PFSK-1 (cell line): ENCODE data around the gene SMIM29.

ENCODE experiments used
- FOXP2 ChIP-seq: optimal IDR thresholded peaks from 2 replicates; pipeline ENCODE3; 2011; ENCODE audit warnings: borderline replicate concordance, control low read depth, inconsistent platforms; ENCODE audit not compliant: insufficient read depth; ENCODE audit errors: extremely low read length, extremely low read depth
- POLR2AphosphoS5 ChIP-seq: IDR thresholded peaks from 2 replicates; pipeline ENCODE4 v1.6.1; 2012; ENCODE audit warnings: low read depth, mild to moderate bottlenecking, control low read depth, low read length, moderate library complexity
- SIN3A ChIP-seq: IDR thresholded peaks from 2 replicates; pipeline ENCODE4 v1.6.1; 2012; ENCODE audit warnings: mild to moderate bottlenecking, low read length, moderate library complexity, borderline replicate concordance; ENCODE audit not compliant: insufficient read depth
- TAF1 ChIP-seq: IDR thresholded peaks from 2 replicates; pipeline ENCODE4 v1.6.1; 2012; ENCODE audit warnings: low read length, control low read depth, borderline replicate concordance; ENCODE audit not compliant: insufficient read depth
- TF ChIP-seq, protein P1 (sequence below), 2 experiments: IDR thresholded peaks; 2 replicates each; pipeline versions ENCODE4 v1.6.1 to v1.8.0; 2011 to 2012; ENCODE audit warnings: low read depth in 2 of 2, low read length in 2 of 2, control low read depth in 1 of 2, inconsistent platforms in 1 of 2, mild to moderate bottlenecking in 1 of 2, moderate library complexity in 1 of 2; ENCODE audit not compliant: insufficient read depth in 1 of 2

SMIM29 gene

DNA sequence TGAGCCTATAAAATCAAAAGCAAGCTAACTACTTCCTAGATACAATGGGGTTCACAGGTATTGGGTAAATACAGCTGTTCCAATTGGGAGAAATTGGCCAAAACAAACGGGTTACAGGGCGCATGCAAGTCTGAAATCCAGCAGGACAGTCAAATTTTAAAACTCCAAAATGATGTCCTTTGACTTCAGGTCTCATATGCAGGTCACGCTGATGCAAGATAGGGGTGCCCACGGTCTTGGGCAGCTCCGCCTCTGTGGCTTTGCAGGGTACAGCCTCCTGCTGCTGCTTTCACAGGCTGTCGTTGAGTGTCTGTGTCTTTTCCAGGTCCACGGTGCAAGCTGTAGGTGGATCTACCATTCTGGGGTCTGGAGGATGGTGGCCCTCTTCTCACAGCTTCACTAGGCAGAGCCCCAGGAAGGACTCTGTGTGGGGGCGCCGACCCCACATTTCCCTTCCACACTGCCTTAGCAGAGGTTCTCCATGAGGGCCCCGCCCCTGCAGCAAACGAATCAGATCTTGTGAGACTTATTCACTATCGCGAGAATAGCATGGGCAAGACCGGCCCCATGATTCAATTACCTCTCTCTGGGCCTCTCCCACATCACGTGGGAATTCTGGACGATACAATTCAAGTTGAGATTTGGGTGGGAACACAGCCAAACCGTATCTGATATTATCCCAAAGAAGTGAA lies 11.9 kb upstream of the SMIM29 start:
- TF ChIP-seq SIN3A (no peak), TAF1 (no peak), FOXP2 (no peak), POLR2AphosphoS5 (no peak)
- TF ChIP-seq, protein P1, sequence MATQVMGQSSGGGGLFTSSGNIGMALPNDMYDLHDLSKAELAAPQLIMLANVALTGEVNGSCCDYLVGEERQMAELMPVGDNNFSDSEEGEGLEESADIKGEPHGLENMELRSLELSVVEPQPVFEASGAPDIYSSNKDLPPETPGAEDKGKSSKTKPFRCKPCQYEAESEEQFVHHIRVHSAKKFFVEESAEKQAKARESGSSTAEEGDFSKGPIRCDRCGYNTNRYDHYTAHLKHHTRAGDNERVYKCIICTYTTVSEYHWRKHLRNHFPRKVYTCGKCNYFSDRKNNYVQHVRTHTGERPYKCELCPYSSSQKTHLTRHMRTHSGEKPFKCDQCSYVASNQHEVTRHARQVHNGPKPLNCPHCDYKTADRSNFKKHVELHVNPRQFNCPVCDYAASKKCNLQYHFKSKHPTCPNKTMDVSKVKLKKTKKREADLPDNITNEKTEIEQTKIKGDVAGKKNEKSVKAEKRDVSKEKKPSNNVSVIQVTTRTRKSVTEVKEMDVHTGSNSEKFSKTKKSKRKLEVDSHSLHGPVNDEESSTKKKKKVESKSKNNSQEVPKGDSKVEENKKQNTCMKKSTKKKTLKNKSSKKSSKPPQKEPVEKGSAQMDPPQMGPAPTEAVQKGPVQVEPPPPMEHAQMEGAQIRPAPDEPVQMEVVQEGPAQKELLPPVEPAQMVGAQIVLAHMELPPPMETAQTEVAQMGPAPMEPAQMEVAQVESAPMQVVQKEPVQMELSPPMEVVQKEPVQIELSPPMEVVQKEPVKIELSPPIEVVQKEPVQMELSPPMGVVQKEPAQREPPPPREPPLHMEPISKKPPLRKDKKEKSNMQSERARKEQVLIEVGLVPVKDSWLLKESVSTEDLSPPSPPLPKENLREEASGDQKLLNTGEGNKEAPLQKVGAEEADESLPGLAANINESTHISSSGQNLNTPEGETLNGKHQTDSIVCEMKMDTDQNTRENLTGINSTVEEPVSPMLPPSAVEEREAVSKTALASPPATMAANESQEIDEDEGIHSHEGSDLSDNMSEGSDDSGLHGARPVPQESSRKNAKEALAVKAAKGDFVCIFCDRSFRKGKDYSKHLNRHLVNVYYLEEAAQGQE (IDR thresholded peaks at IDR 0.05; ENCODE audit: insufficient read depth in 1 of 2, low read depth in 2 of 2, low read length in 2 of 2): no peak

DNA sequence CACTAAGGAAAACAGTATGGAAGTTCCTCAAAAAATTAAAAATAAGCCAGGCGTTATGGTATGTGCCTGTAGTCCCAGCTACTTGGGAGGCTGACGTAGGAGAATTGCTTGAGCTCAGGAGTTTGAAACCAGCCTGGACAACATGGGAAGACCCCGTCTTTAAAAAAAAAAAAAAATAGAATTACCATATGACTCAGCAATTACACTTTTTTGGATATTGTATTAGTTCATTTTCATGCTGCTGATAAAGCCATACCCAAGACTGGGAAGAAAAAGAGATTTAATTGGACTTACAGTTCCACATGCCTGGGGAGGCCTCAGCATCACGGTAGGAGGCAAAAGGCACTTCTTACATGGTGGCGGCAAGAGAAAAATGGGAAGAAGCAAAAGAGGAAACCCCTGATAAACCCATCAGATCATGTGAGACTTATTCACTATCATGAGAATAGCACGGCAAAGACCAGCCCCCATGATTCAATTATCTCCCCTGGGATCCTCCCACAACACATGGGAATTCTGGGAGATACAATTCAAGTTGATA lies 10.8 kb upstream of the SMIM29 start:
- TF ChIP-seq TAF1 (no peak), POLR2AphosphoS5 (no peak), FOXP2 (no peak), SIN3A (no peak)
- TF ChIP-seq, protein P1 (IDR thresholded peaks at IDR 0.05; ENCODE audit: insufficient read depth in 1 of 2, low read depth in 2 of 2, low read length in 2 of 2): no peak

DNA sequence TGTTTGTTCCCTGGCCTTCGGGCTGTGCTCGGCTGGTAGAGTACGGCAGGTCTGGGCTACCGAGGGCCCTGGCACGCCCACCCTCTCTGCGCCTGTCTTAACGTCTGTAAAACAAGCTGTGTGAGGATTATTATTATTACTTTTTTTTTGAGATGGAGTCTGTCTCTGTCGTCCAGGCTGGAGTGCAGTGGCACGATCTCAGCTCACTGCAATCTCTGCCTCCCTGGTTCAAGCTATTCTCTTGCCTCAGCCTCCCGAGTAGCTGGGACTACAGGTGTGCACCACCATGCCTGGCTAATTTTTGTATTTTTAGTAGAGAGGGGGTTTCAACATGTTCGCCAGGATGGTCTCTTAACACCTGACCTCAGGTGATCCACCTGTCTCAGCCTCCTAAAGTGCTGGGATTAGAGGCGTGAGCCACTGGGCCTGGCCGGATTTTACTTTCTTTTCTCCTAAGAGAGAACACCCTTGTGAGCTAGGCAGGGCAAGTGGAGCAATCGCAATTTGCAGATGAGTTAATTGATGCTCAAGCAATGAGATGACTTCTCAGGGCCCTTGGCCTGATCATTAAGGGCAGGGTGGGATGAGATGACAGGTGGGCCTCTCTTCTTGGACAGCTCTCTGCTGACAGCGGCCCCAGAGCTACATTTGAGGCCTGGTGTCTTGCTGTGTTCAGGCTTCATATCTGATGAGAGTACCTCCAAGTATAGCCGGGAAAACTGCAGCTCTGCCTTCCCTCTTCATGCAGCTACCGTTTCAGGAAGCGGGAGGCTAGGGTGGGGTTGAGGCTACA lies 859 bp upstream of the SMIM29 start:
- no peak for TF ChIP-seq FOXP2
- TF ChIP-seq, protein P1 (IDR thresholded peaks at IDR 0.05; ENCODE audit: insufficient read depth in 1 of 2, low read depth in 2 of 2, low read length in 2 of 2): no peak
- TF ChIP-seq POLR2AphosphoS5: no peak
- TF ChIP-seq SIN3A: no peak
- TF ChIP-seq TAF1: no peak

DNA sequence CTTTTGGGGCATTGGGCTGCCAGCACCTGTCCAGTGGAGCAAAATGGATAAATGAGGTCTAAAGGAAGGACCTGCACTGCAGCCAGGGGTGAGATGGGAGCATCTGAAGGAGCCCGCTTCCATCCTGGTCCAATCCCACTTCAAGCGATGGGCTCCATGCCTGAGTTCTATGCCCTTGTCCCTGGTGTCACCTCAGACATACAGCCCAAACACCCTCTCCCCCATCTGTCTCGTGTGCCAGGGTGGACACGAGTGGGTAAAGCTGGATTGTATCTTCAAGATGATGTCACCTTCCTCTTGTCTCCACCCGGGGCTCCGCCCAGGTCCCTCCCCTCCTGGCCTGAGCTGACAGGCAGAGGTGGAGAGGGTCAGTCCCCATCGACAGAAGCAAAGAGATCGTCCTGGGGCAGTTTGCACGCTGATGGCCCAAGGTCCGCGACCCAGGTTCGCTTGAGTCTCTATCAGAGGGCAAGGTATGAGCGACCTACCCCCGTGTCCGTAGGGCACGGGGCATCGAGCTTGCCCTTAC lies 544 bp downstream of the SMIM29 start:
- 0 out of 2 replicates have a peak, but pooled peaks have one; percentile 20 for TF ChIP-seq SIN3A
- TF ChIP-seq, protein P1 (IDR thresholded peaks at IDR 0.05; ENCODE audit: insufficient read depth in 1 of 2, low read depth in 2 of 2, low read length in 2 of 2): no peak
- TF ChIP-seq FOXP2: no peak
- TF ChIP-seq TAF1: no peak; the same call in 1 of the 2 replicates
- TF ChIP-seq POLR2AphosphoS5: no peak; the same call in 1 of the 2 replicates
